OCI-LY7 (cell line): ENCODE data around the gene CPNE7. TPM values are rescaled to one million over a fixed set of nuclear protein-coding genes. Genes with fewer than 3 reads are reported as not detected.
A peak's percentile ranks its signal among the peaks of the same experiment; 100 is the strongest.

Experiments
- BruUV-seq: library from RNA; stranded (reverse); fragments of 400-500 nt; replicated peaks from 2 replicates; lab custom pipeline; 2021; lab: Mats Ljungman, UMichigan
- CTCF ChIA-PET: fragments of 300-600 bp; sonication (Branson Sonifier 250); formaldehyde crosslinking; loops from one replicate; lab custom pipeline; 2022; ENCODE audit warnings: antibody characterized with exemption; ENCODE audit not compliant: unreplicated experiment; lab: Charles Lee
- POLR2A ChIA-PET: fragments of 300-600 bp; sonication (Branson Sonifier 250); formaldehyde crosslinking; loops from one replicate; lab custom pipeline; 2022; ENCODE audit warnings: antibody characterized with exemption; lab: Charles Lee
- DNase-seq: peaks from one replicate; pipeline ENCODE4 v3.0.0-alpha.2; 2015; ENCODE audit warnings: low spot score
- H2AFZ ChIP-seq: fragments of 200-600 bp; sonication (generic), shearing (Covaris generic); 2 replicates; pipeline ENCODE4 v1.6.1; 2014; ENCODE audit warnings: mild to moderate bottlenecking, antibody characterized with exemption, low read length, moderate library complexity
- H3K27ac ChIP-seq: fragments of 200-600 bp; sonication (generic); 2 replicates; pipeline ENCODE4 v1.5.1; 2014; ENCODE audit warnings: mixed run types, low read depth, mild to moderate bottlenecking, moderate library complexity, low read length, inconsistent platforms; ENCODE audit not compliant: poor library complexity, severe bottlenecking
- H3K36me3 ChIP-seq: fragments of 200-600 bp; sonication (generic); 2 replicates; pipeline ENCODE4 v1.6.1; 2014; ENCODE audit warnings: mild to moderate bottlenecking, antibody characterized with exemption, low read length, moderate library complexity, mixed read lengths; ENCODE audit not compliant: insufficient read depth
- H3K4me1 ChIP-seq: fragments of 200-600 bp; sonication (generic); 2 replicates; pipeline ENCODE4 v1.5.1; 2014; ENCODE audit warnings: mild to moderate bottlenecking, low read length; ENCODE audit not compliant: insufficient read depth, poor library complexity, severe bottlenecking
- H3K4me2 ChIP-seq: fragments of 200-600 bp; sonication (generic); 2 replicates; pipeline ENCODE4 v1.6.1; 2014; ENCODE audit warnings: mild to moderate bottlenecking, low read length
- H3K4me3 ChIP-seq: fragments of 200-600 bp; sonication (generic); 2 replicates; pipeline ENCODE4 v1.5.1; 2014; ENCODE audit warnings: mild to moderate bottlenecking, low read depth, low read length; ENCODE audit not compliant: poor library complexity, severe bottlenecking
- H3K79me2 ChIP-seq: fragments of 200-600 bp; sonication (generic); 2 replicates; pipeline ENCODE4 v1.6.1; 2016; ENCODE audit warnings: low read depth, mild to moderate bottlenecking, low read length, moderate library complexity, mixed read lengths; ENCODE audit not compliant: insufficient read depth
- H3K9me2 ChIP-seq: fragments of 200-600 bp; sonication (generic); 2 replicates; pipeline ENCODE4 v1.6.1; 2016; ENCODE audit warnings: mild to moderate bottlenecking, low read length, mixed read lengths; ENCODE audit not compliant: insufficient read depth
- H3K9me3 ChIP-seq: fragments of 200-600 bp; sonication (generic); 2 replicates; pipeline ENCODE4 v1.6.1; 2014; ENCODE audit warnings: mild to moderate bottlenecking, mixed run types, low read length, mixed read lengths
- H4K20me1 ChIP-seq: fragments of 200-600 bp; sonication (generic); 2 replicates; pipeline ENCODE4 v1.6.1; 2014; ENCODE audit warnings: mild to moderate bottlenecking, antibody characterized with exemption, low read length, moderate library complexity, mixed read lengths; ENCODE audit not compliant: insufficient read depth
- CTCF ChIP-seq: fragments of 200-600 bp; sonication (generic); conservative IDR thresholded peaks from 2 replicates; pipeline ENCODE4 v1.5.1; 2014; ENCODE audit warnings: mild to moderate bottlenecking, antibody characterized with exemption, low read length, moderate library complexity, mixed read lengths
- EZH2phosphoT487 ChIP-seq: fragments of 200-600 bp; sonication (generic); IDR thresholded peaks from 2 replicates; pipeline ENCODE4 v1.6.1; 2018; ENCODE audit warnings: low read depth, borderline replicate concordance, mild to moderate bottlenecking, mixed run types, antibody characterized with exemption, low read length, moderate library complexity, mixed read lengths
- intact Hi-C: fragments of 100-400 bp; cut with micrococcal nuclease; formaldehyde crosslinking; loops from one replicate; pipeline ENCODE4 v1.10.0; 2022; ENCODE audit not compliant: unreplicated experiment
- total RNA-seq, 2 experiments: library from RNA; depleted of rRNA in 1 of 2; stranded (reverse); fragments of >200 nt in 1 of 2; shearing (Covaris generic) in 1 of 2; gene quantifications; 2 replicates each; pipeline ENCODE4 v1.2.3, GENCODE V29; 2014 to 2022

Gene CPNE7
- total RNA-seq, 2 experiments from 2014 or later: not detected

- Histone ChIP-seq H3K79me2 (no peaks in the 10 kb centered on the region), H4K20me1 (no peaks in the 10 kb centered on the region), H3K9me3 (no peaks in the 10 kb centered on the region), H3K4me3 (no peak overlapping the region), H2AFZ (no peak overlapping the region), H3K4me1 (peaks cover 4% of the 10 kb centered on the region), H3K9me2 (no peaks in the 10 kb centered on the region), H3K36me3 (peaks cover 48% of the 10 kb centered on the region; the same call in 1 of the 2 replicates), H3K4me2 (no peak overlapping the region), H3K27ac (peak overlapping the region; percentile 27)
- no peak for DNase-seq
- ChIA-PET CTCF (no interaction called here), POLR2A (interaction anchor here (1.5 kb wide), 1 partner anchor 23 kb away, joined by 7 read pairs; no protein-coding TSS in a partner anchor)
- TSS peak; percentile 39 for BruUV-seq
- TF ChIP-seq CTCF (no peak), EZH2phosphoT487 (no peak)
- intact Hi-C loops: no loop called here
Observed at GRCh38 chr16:89548344-89549006, 27.1 kb upstream of the CPNE7 start.

GRCh38 chr16:89549007-89549700 is 26.4 kb upstream of the CPNE7 start:
- Histone ChIP-seq H3K9me2 (no peaks in the 10 kb centered on the region), H3K4me1 (peaks cover 4% of the 10 kb centered on the region), H2AFZ (no peak overlapping the region), H3K79me2 (no peaks in the 10 kb centered on the region), H3K9me3 (no peaks in the 10 kb centered on the region), H3K36me3 (peaks cover 52% of the 10 kb centered on the region; the same call in 1 of the 2 replicates), H3K4me3 (no peak overlapping the region), H3K27ac (peak overlapping the region; percentile 27), H4K20me1 (no peaks in the 10 kb centered on the region), H3K4me2 (no peak overlapping the region)
- ChIA-PET POLR2A (interaction anchor here (1.5 kb wide), 1 partner anchor 23 kb away, joined by 7 read pairs; no protein-coding TSS in a partner anchor), CTCF (no interaction called here)
- intact Hi-C loops: no loop called here
- DNase-seq: no peak
- no TSS peak for BruUV-seq
- TF ChIP-seq EZH2phosphoT487: no peak
- no peak for TF ChIP-seq CTCF
